HG02798 (cell line): ENCODE measurements around the gene ZNF385D.

Experiments
- ATAC-seq: cut with Tn5 transposase; IDR thresholded peaks from one replicate; pipeline ENCODE4 v1.9.1; 2021; ENCODE audit warnings: mild to moderate bottlenecking; ENCODE audit not compliant: unreplicated experiment, poor library complexity

Gene ZNF385D

GRCh38 chr3:21750080-21750696 is 822 bp downstream of the ZNF385D start:
- ATAC-seq = no peak

- no peak for ATAC-seq
These were observed 2.9 kb downstream of the ZNF385D start for GRCh38 chr3:21747966-21748555.

- no peak for ATAC-seq
These were observed 3.6 kb downstream of the ZNF385D start for GRCh38 chr3:21747376-21747775.

- ATAC-seq = no peak
These were observed 5.0 kb downstream of the ZNF385D start for GRCh38 chr3:21745966-21746365.

- ATAC-seq = no peak
These were observed 6.2 kb downstream of the ZNF385D start for GRCh38 chr3:21744793-21745192.

- no peak for ATAC-seq
These were observed 11.9 kb downstream of the ZNF385D start for GRCh38 chr3:21738935-21739702.

- no peak for ATAC-seq
These were observed 12.7 kb downstream of the ZNF385D start for GRCh38 chr3:21738283-21738682.

GRCh38 chr3:21734746-21735145 is 16.3 kb downstream of the ZNF385D start:
- ATAC-seq = no peak

GRCh38 chr3:21729888-21730459 is 21.0 kb downstream of the ZNF385D start:
- ATAC-seq = no peak

- ATAC-seq = no peak
These were observed 21.7 kb downstream of the ZNF385D start for GRCh38 chr3:21729331-21729730.

GRCh38 chr3:21722768-21723167 is 28.2 kb downstream of the ZNF385D start:
- no peak for ATAC-seq

- ATAC-seq = no peak
These were observed 28.7 kb downstream of the ZNF385D start for GRCh38 chr3:21722301-21722700.

- no peak for ATAC-seq
These were observed 31.9 kb downstream of the ZNF385D start for GRCh38 chr3:21718943-21719591.

GRCh38 chr3:21718161-21718765 is 32.7 kb downstream of the ZNF385D start:
- no peak for ATAC-seq

GRCh38 chr3:21715662-21716061 is 35.3 kb downstream of the ZNF385D start:
- no peak for ATAC-seq

GRCh38 chr3:21705769-21706168 is 45.2 kb downstream of the ZNF385D start:
- no peak for ATAC-seq

- ATAC-seq = no peak
These were observed 46.2 kb downstream of the ZNF385D start for GRCh38 chr3:21704796-21705195.

- ATAC-seq = no peak
These were observed 47.7 kb downstream of the ZNF385D start for GRCh38 chr3:21703291-21703690.

GRCh38 chr3:21697707-21698106 is 53.3 kb downstream of the ZNF385D start:
- ATAC-seq = no peak

GRCh38 chr3:21694506-21694905 is 56.5 kb downstream of the ZNF385D start:
- no peak for ATAC-seq
